B cell (primary cell): ENCODE data around the gene TRPV6. TPM values are rescaled to one million over a fixed set of nuclear protein-coding genes. Genes with fewer than 3 reads are reported as not detected.

Source experiments
- ATAC-seq: fragments of 200-7000 bp; cut with Tn5 transposase; one replicate; pipeline ENCODE4 v1.10.0; 2021; ENCODE audit warnings: low read depth, mild to moderate bottlenecking, moderate number of reproducible peaks, moderate library complexity
- CTCF ChIA-PET: fragments of 350-600 bp; sonication (Branson Sonifier 250); formaldehyde crosslinking; loops from one replicate; lab custom pipeline; 2021; ENCODE audit warnings: antibody characterized with exemption, inconsistent platforms; lab: Charles Lee
- POLR2A ChIA-PET: fragments of 350-600 bp; sonication (Branson Sonifier 250); formaldehyde crosslinking; loops from one replicate; lab custom pipeline; 2021; ENCODE audit warnings: antibody characterized with exemption; lab: Charles Lee
- DNase-seq: peaks from one replicate; pipeline ENCODE4 v3.0.0; 2013
- H2AFZ ChIP-seq: 2 replicates; pipeline ENCODE4 v1.6.1; 2012; ENCODE audit warnings: mild to moderate bottlenecking, low read depth, low read length; ENCODE audit not compliant: insufficient read depth, poor library complexity, severe bottlenecking
- H3K27ac ChIP-seq, 2 donors: 1 replicate in 1 of 2; 2 replicates in 1 of 2; pipeline ENCODE4 v1.5.1; 2012 to 2013; ENCODE audit warnings: low read length in 2 of 2, mild to moderate bottlenecking in 2 of 2, moderate library complexity in 1 of 2
- H3K27me3 ChIP-seq, 4 experiments: fragments of 200-600 bp in 1 of 4; sonication (generic) in 1 of 4; replicated peaks in 1 of 4; 1 replicate in 2 of 4; 2 replicates in 2 of 4; pipeline versions ENCODE4 v1.6.1 to v1.7.0; 2013 to 2016; ENCODE audit warnings: low read length in 3 of 4, mild to moderate bottlenecking in 2 of 4, mixed read lengths in 1 of 4, moderate library complexity in 1 of 4; ENCODE audit not compliant: insufficient read depth in 4 of 4, control insufficient read depth in 3 of 4; ENCODE audit errors: control extremely low read depth in 1 of 4
- H3K36me3 ChIP-seq, 2 experiments: replicated peaks in 1 of 2; 1 replicate in 1 of 2; 2 replicates in 1 of 2; pipeline versions ENCODE4 v1.6.1 to v1.7.1; 2013; ENCODE audit warnings: low read length in 1 of 2; ENCODE audit not compliant: insufficient read depth in 2 of 2, control insufficient read depth in 1 of 2; ENCODE audit errors: control extremely low read depth in 1 of 2, extremely low read depth in 1 of 2
- H3K4me1 ChIP-seq, 2 donors: fragments of 200-600 bp in 1 of 2; sonication (generic) in 1 of 2; 1 replicate in 1 of 2; 2 replicates in 1 of 2; pipeline versions ENCODE4 v1.5.1 to v1.6.1; 2013 to 2017; ENCODE audit warnings: low read length in 2 of 2; ENCODE audit not compliant: control insufficient read depth in 2 of 2, insufficient read depth in 2 of 2
- H3K4me2 ChIP-seq: replicated peaks from 2 replicates; pipeline ENCODE3; 2012; ENCODE audit warnings: mild to moderate bottlenecking, low read depth, low read length; ENCODE audit not compliant: poor library complexity, severe bottlenecking
- H3K4me3 ChIP-seq, 5 experiments: fragments of 200-600 bp in 1 of 5; sonication (generic) in 1 of 5; 1 replicate in 3 of 5; 2 replicates in 2 of 5; pipeline versions ENCODE4 v1.5.1 to v1.7.0; 2011 to 2016; ENCODE audit warnings: low read length in 4 of 5, mild to moderate bottlenecking in 4 of 5, low read depth in 2 of 5, control low read depth in 1 of 5, moderate library complexity in 1 of 5; ENCODE audit not compliant: insufficient read depth in 1 of 5; ENCODE audit errors: control extremely low read depth in 1 of 5, extremely low read depth in 1 of 5
- H3K79me2 ChIP-seq: fragments of 200-600 bp; sonication (generic); one replicate; pipeline ENCODE4 v1.6.0; 2016; ENCODE audit warnings: low read length; ENCODE audit not compliant: control insufficient read depth, insufficient read depth
- H3K9ac ChIP-seq: fragments of 200-600 bp; sonication (generic); 2 replicates; pipeline ENCODE4 v1.6.1; 2017; ENCODE audit warnings: mild to moderate bottlenecking, low read length, moderate library complexity
- H3K9me3 ChIP-seq, 3 donors: one replicate each; pipeline versions ENCODE4 v1.6.1 to v1.7.1; 2013; ENCODE audit warnings: low read length in 2 of 3; ENCODE audit not compliant: control insufficient read depth in 2 of 3, insufficient read depth in 1 of 3; ENCODE audit errors: control extremely low read depth in 1 of 3
- H4K20me1 ChIP-seq: 2 replicates; pipeline ENCODE4 v1.6.0; 2012; ENCODE audit warnings: mild to moderate bottlenecking, low read length; ENCODE audit not compliant: insufficient read depth, control insufficient read depth, poor library complexity, severe bottlenecking
- H3K27ac Mint-ChIP-seq: one replicate; pipeline ENCODE4 v1.8.0; 2021; ENCODE audit warnings: mixed read lengths
- H3K27me3 Mint-ChIP-seq: one replicate; pipeline ENCODE4 v1.8.0; 2021; ENCODE audit warnings: mixed read lengths
- H3K4me1 Mint-ChIP-seq: one replicate; pipeline ENCODE4 v1.8.0; 2021; ENCODE audit warnings: mixed read lengths
- H3K4me3 Mint-ChIP-seq: one replicate; pipeline ENCODE4 v1.8.0; 2021; ENCODE audit warnings: mixed read lengths
- H3K9me3 Mint-ChIP-seq: one replicate; pipeline ENCODE4 v1.8.0; 2022; ENCODE audit warnings: mixed read lengths; ENCODE audit not compliant: insufficient read depth
- CTCF ChIP-seq: fragments of 200-600 bp; IDR thresholded peaks from one replicate; pipeline ENCODE4 v1.8.0; 2022; ENCODE audit warnings: antibody characterized with exemption, mild to moderate bottlenecking
- EZH2 ChIP-seq: IDR thresholded peaks from 2 replicates; pipeline ENCODE4 v1.6.1; 2012; ENCODE audit warnings: borderline replicate concordance, low read depth, mild to moderate bottlenecking, moderate library complexity, low read length; ENCODE audit not compliant: insufficient read depth, poor library complexity, severe bottlenecking
- WGBS: methylation state at CpG from one replicate; pipeline ENCODE4 v1.1.5; 2013; ENCODE audit warnings: missing lambda C conversion rate; ENCODE audit not compliant: insufficient coverage; 5-methylcytosine and 5-hydroxymethylcytosine counted together
- intact Hi-C: fragments of 100-400 bp; cut with micrococcal nuclease; formaldehyde crosslinking; loops from one replicate; pipeline ENCODE4 v1.10.0; 2022
- polyA plus RNA-seq: library from polyadenylated mRNA; depleted of rRNA; stranded (reverse); fragments of >200 nt; gene quantifications from 2 replicates; pipeline ENCODE4 v1.2.3, GENCODE V29; 2012
- total RNA-seq, 2 donors: library from RNA; stranded (reverse); fragments of 120-200 nt in 1 of 2; gene quantifications; 1 replicate in 1 of 2; 2 replicates in 1 of 2; pipeline versions ENCODE4 v1.2.3 to v1.2.4, GENCODE V29; 2013 to 2022

The TRPV6 gene
- total and polyA plus RNA-seq, 2 donors (not counting 1 experiment from before 2014, with no cell fraction given), result not detected

- H3K27ac Mint-ChIP-seq, result no peak overlapping the region
- no peak for DNase-seq
- no peak overlapping the region for H3K4me2 ChIP-seq
- H3K9me3 ChIP-seq, result peaks cover 0 to 15% (median 0%) of the 10 kb centered on the region in 3 donors
- H3K27me3 Mint-ChIP-seq, result peaks cover 17% of the 10 kb centered on the region
- no peaks in the 10 kb centered on the region for H4K20me1 ChIP-seq
- no peaks in the 10 kb centered on the region for H3K4me1 ChIP-seq
- no peak for ATAC-seq
- no peaks in the 10 kb centered on the region for H3K79me2 ChIP-seq
- no peak for TF ChIP-seq CTCF
- H3K4me1 Mint-ChIP-seq, result no peaks in the 10 kb centered on the region
- H3K27me3 ChIP-seq, result peaks cover 0 to 5% (median 1%) of the 10 kb centered on the region in 4 experiments
- 96% methylated on average over 2 of the region's 3 CpGs for WGBS
- no peak overlapping the region for H2AFZ ChIP-seq
- H3K27ac ChIP-seq, result no peak overlapping the region
- no peaks in the 10 kb centered on the region for H3K9me3 Mint-ChIP-seq
- intact Hi-C loops, result no loop called here
- POLR2A ChIA-PET, result no interaction called here
- no peak overlapping the region for H3K4me3 Mint-ChIP-seq
- CTCF ChIA-PET, result interaction anchor here (1.6 to 4.6 kb wide), 4 partner anchors 17 to 247 kb away, joined by 3 to 18 read pairs (median 12); no protein-coding TSS in a partner anchor
- no peaks in the 10 kb centered on the region for H3K36me3 ChIP-seq
- no peak overlapping the region for H3K9ac ChIP-seq
- H3K4me3 ChIP-seq, result no peak overlapping the region
These were observed 7.2 kb downstream of the TRPV6 start for GRCh38 chr7:142878315-142878714.

GRCh38 chr7:142876991-142877910, 8.3 kb downstream of the TRPV6 start:
- H3K4me1 ChIP-seq, result no peaks in the 10 kb centered on the region
- no peak overlapping the region for H3K9ac ChIP-seq
- no peak for ATAC-seq
- H3K4me1 Mint-ChIP-seq, result no peaks in the 10 kb centered on the region
- H3K27me3 Mint-ChIP-seq, result peaks cover 13% of the 10 kb centered on the region
- no peak overlapping the region for H2AFZ ChIP-seq
- H3K36me3 ChIP-seq, result peaks cover 0 to 3% of the 10 kb centered on the region in 2 experiments
- no peak overlapping the region for H3K27ac ChIP-seq
- H3K4me3 ChIP-seq, result no peak overlapping the region
- 86% methylated on average over 15 of the region's 18 CpGs for WGBS
- ChIA-PET POLR2A (no interaction called here), CTCF (interaction anchor here (0.6 to 1.1 kb wide), 3 partner anchors 23 to 245 kb away, joined by 3 to 4 read pairs (median 4); partner anchors contain the start of gene EPHB6)
- no peak overlapping the region for H3K4me2 ChIP-seq
- no peak overlapping the region for H3K27ac Mint-ChIP-seq
- DNase-seq, result no peak
- H3K27me3 ChIP-seq, result peaks cover 0 to 5% (median 0%) of the 10 kb centered on the region in 4 experiments
- no peak overlapping the region for H3K4me3 Mint-ChIP-seq
- H3K9me3 ChIP-seq, result peaks cover 0 to 15% (median 0%) of the 10 kb centered on the region in 3 donors
- intact Hi-C loops, result no loop called here
- H4K20me1 ChIP-seq, result no peaks in the 10 kb centered on the region
- TF ChIP-seq CTCF (no peak), EZH2 (no peak)
- no peaks in the 10 kb centered on the region for H3K79me2 ChIP-seq
- H3K9me3 Mint-ChIP-seq, result no peaks in the 10 kb centered on the region
